ENCODE data around the gene PNPT1.

Gene PNPT1

GRCh38 chr2:55720417-55720816, 26.8 kb upstream of the PNPT1 start:
- Histone ChIP-seq H3K9me3 (ENCODE audit: insufficient read depth, low read length) (no peaks in the 10 kb centered on the region), H3K9me2 (replicated peaks; ENCODE audit: insufficient read depth, low read length) (no peaks in the 10 kb centered on the region), H2AFZ (ENCODE audit: low read depth, low read length, severe bottlenecking) (no peak overlapping the region), H3K27ac (ENCODE audit: low read depth, low read length) (no peak overlapping the region), H3K4me2 (ENCODE audit: low read depth, low read length, poor library complexity, severe bottlenecking) (no peak overlapping the region), H3F3A (ENCODE audit: insufficient read depth) (no peaks in the 10 kb centered on the region), H3K79me2 (ENCODE audit: insufficient read depth, low read length) (no peaks in the 10 kb centered on the region), H3K36me3 (ENCODE audit: low read length) (no peaks in the 10 kb centered on the region), H4K20me1 (ENCODE audit: low read depth, low read length) (no peaks in the 10 kb centered on the region), H3K27me3 (ENCODE audit: low read length) (no peaks in the 10 kb centered on the region), H3K4me3 (ENCODE audit: insufficient read depth, low read length, poor library complexity, severe bottlenecking) (no peak overlapping the region), H3K9ac (ENCODE audit: low read length) (no peak overlapping the region)
- TF ChIP-seq EZH2phosphoT487 (conservative IDR thresholded peaks at IDR 0.05; ENCODE audit: low read length), result no peak
- no peak for TF ChIP-seq CTCF (IDR thresholded peaks at IDR 0.05; ENCODE audit: insufficient read depth, low read length, poor library complexity, severe bottlenecking)

GRCh38 chr2:55719852-55720251, 26.2 kb upstream of the PNPT1 start:
- Histone ChIP-seq H3K4me2 (ENCODE audit: low read depth, low read length, poor library complexity, severe bottlenecking) (no peak overlapping the region), H4K20me1 (ENCODE audit: low read depth, low read length) (no peaks in the 10 kb centered on the region), H3K36me3 (ENCODE audit: low read length) (no peaks in the 10 kb centered on the region), H3F3A (ENCODE audit: insufficient read depth) (no peaks in the 10 kb centered on the region), H3K9ac (ENCODE audit: low read length) (no peak overlapping the region), H3K4me3 (ENCODE audit: insufficient read depth, low read length, poor library complexity, severe bottlenecking) (no peak overlapping the region), H3K27me3 (ENCODE audit: low read length) (no peaks in the 10 kb centered on the region), H3K27ac (ENCODE audit: low read depth, low read length) (no peak overlapping the region), H3K9me2 (replicated peaks; ENCODE audit: insufficient read depth, low read length) (no peaks in the 10 kb centered on the region), H3K79me2 (ENCODE audit: insufficient read depth, low read length) (no peaks in the 10 kb centered on the region), H3K9me3 (ENCODE audit: insufficient read depth, low read length) (no peaks in the 10 kb centered on the region), H2AFZ (ENCODE audit: low read depth, low read length, severe bottlenecking) (no peak overlapping the region)
- TF ChIP-seq CTCF (IDR thresholded peaks at IDR 0.05; ENCODE audit: insufficient read depth, low read length, poor library complexity, severe bottlenecking), result no peak
- no peak for TF ChIP-seq EZH2phosphoT487 (conservative IDR thresholded peaks at IDR 0.05; ENCODE audit: low read length)

- Histone ChIP-seq H3K4me2 (ENCODE audit: low read depth, low read length, poor library complexity, severe bottlenecking) (no peak overlapping the region), H3F3A (ENCODE audit: insufficient read depth) (no peaks in the 10 kb centered on the region), H3K79me2 (ENCODE audit: insufficient read depth, low read length) (no peaks in the 10 kb centered on the region), H3K9ac (ENCODE audit: low read length) (no peak overlapping the region), H3K27ac (ENCODE audit: low read depth, low read length) (no peak overlapping the region), H3K36me3 (ENCODE audit: low read length) (no peaks in the 10 kb centered on the region), H3K9me3 (ENCODE audit: insufficient read depth, low read length) (no peaks in the 10 kb centered on the region), H3K9me2 (replicated peaks; ENCODE audit: insufficient read depth, low read length) (no peaks in the 10 kb centered on the region), H3K27me3 (ENCODE audit: low read length) (no peaks in the 10 kb centered on the region), H2AFZ (ENCODE audit: low read depth, low read length, severe bottlenecking) (no peak overlapping the region), H3K4me3 (ENCODE audit: insufficient read depth, low read length, poor library complexity, severe bottlenecking) (no peak overlapping the region), H4K20me1 (ENCODE audit: low read depth, low read length) (no peaks in the 10 kb centered on the region)
- no peak for TF ChIP-seq EZH2phosphoT487 (conservative IDR thresholded peaks at IDR 0.05; ENCODE audit: low read length)
- TF ChIP-seq CTCF (IDR thresholded peaks at IDR 0.05; ENCODE audit: insufficient read depth, low read length, poor library complexity, severe bottlenecking), result peak; percentile 92
Measured at GRCh38 chr2:55718165-55719008, 24.7 kb upstream of the PNPT1 start.
